Suprapubic skin (tissue), 4 donors: ENCODE measurements around the gene FAM161A.
"Not testable (repeated sequence)": the region's sequence is repeated elsewhere in the genome, so short reads cannot be mapped to it uniquely, and the experiment has no call there.

Experiments
- CTCF ChIP-seq, 2 donors: fragments of 200-600 bp in 1 of 2; fragments of 450-650 bp in 1 of 2; sonication (generic) in 1 of 2; IDR thresholded peaks; one replicate each; pipeline ENCODE4 v1.5.1; 2016 to 2019; ENCODE audit warnings: antibody characterized with exemption in 2 of 2, mild to moderate bottlenecking in 1 of 2, moderate library complexity in 1 of 2
- POLR2A ChIP-seq, 2 donors: fragments of 450-650 bp; IDR thresholded peaks; one replicate each; pipeline ENCODE4 v1.6.1; 2017; ENCODE audit warnings: antibody characterized with exemption in 2 of 2, mild to moderate bottlenecking in 2 of 2, moderate library complexity in 2 of 2
- POLR2AphosphoS5 ChIP-seq, 3 donors: sonication (generic); formaldehyde crosslinking; IDR thresholded peaks; one replicate each; pipeline ENCODE4 v1.6.1; 2017; ENCODE audit warnings: antibody characterized with exemption in 3 of 3

- not testable (repeated sequence) for TF ChIP-seq CTCF, POLR2A, POLR2AphosphoS5 (IDR thresholded peaks at IDR 0.05)
These were observed 40.5 kb downstream of the FAM161A start for GRCh38 chr2:61813314-61813713.
